Ecto neural progenitor cell (in vitro differentiated cells): ENCODE results near the gene COG8.
"Not testable (repeated sequence)": the region's sequence is repeated elsewhere in the genome, so short reads cannot be mapped to it uniquely, and the experiment has no call there.

Experiments used
- DNase-seq: peaks from one replicate; pipeline ENCODE4 v3.0.0-alpha.2; 2018; ENCODE audit warnings: low spot score

COG8 gene

DNA sequence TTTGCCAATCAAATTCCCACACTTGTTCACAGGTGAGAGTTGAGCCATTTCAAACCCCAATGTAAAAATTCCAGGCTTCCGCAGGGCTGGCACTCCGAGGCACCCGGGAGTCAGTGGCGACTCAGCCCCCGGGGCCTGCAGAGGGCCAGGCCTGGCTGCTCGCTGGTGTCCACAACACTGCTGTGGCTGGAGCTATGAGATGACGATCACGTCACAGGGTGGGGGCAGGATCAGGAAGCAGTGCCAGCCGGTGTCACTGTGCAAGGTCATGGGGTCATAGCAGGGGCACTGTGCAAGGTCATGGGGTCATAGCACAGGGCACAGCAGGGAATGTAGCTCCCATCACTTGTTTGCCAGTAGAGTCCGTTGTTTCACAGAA lies 20.5 kb downstream of the COG8 start:
- DNase-seq: no peak

DNA sequence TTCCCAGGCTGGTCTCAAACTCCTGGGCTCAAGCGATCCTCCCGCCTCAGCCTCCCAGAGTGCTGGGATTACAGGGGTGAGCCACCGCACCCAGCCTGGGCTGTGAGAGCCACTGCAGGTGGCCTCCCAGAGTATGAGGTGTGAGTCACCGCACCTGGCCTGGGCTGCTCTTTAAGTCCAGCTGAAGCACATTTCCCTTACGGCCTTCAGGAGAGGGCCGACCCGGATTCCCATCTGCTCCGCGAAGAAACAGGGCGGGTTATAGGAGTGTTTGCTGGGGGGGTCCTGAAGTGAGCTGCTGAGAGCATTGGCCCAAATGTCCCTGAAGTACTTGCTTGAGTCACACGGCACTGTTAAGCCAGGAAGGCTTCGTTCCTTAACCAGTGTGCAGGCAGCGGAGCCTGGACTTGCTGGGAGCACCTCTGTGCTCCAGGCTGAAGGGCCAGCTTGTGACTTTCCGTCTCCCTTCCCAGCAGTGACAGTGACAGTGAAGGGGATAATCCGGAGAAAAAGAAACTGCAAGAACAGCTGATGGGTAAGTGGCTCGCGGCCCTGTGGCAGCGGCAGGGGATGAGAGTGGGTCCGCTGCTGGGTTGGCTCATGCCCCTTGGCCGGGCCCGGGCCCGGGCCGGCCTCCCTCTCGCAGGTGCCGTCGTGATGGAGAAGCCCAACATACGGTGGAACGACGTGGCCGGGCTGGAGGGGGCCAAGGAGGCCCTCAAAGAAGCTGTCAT lies 21.0 kb downstream of the COG8 start:
- no peak for DNase-seq

DNA sequence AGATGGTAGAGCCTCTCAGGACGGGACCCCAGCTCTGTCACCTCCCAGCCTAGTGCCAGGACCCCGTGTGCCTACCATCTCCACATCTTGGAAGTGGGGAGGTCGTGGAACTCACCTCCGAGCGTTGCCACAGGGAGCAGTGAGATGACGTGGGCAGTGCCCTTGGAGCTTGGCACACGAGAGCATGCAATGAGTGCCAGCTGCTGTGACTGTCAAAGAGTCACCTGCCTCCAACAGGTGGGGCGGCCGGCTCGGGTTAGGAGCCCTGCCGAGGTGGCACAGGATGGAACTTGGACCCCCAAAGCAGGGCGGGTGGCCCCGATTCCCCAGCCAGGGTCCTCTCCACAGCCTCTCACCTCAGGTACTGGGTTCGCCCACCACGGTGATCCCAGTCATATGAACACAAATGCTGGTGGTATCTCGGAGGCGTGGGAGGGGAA lies 22.7 kb downstream of the COG8 start:
- DNase-seq: no peak

DNA sequence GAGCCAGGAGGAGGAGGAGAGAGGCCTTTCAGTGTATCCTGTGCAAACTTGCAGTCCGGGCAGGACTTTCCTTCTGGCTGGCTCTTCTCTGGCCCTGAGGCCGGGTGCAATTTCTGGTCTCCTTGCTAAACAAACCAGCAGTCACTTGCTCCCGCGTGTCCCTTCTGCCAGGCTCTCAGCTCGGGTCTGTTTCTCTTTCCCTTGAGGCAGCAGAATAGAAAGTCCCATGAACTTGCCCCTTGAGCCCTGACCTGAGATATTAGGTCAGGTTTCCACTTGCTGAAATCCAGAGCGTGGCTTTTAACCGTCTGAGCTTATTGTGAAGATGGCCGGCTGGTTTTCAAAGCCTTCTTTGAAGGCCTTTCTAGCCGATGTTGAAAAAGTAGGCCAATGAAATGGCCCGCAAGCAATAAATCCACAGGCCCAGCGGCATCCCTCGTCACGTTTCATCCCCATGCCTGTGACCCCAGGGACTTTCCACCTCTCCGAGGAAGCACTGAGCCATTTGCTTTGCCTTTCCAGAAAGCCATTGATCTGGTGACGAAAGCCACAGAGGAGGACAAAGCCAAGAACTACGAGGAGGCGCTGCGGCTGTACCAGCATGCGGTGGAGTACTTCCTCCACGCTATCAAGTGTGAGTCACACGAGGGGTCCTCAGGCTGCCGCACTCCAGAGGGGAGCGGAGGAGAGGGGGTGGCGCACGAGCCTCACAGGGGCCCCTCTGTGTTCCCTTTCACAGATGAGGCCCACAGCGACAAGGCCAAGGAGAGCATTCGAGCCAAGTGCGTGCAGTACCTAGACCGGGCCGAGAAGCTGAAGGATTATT lies 23.7 kb downstream of the COG8 start:
- DNase-seq: no peak

DNA sequence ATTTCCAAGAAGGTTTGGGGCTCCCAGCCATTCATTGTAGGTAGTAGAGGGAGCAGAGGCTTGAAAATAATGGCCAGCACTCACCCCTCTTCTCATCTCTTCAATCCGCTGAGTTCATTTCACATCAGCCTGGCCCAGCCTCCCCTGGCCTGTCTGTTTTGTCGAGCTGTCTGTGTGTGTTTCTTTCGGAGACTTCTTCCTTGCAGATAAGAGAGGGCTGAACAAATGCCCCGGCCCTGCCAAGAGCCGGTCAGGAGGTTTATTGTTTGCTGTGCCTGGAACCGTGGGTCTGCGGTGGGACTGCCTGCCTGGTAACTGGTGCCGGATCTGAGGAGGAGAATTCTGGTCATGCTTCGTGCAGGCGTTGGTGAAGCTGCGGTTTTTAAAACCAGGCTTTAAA lies 24.8 kb downstream of the COG8 start:
- DNase-seq: no peak

DNA sequence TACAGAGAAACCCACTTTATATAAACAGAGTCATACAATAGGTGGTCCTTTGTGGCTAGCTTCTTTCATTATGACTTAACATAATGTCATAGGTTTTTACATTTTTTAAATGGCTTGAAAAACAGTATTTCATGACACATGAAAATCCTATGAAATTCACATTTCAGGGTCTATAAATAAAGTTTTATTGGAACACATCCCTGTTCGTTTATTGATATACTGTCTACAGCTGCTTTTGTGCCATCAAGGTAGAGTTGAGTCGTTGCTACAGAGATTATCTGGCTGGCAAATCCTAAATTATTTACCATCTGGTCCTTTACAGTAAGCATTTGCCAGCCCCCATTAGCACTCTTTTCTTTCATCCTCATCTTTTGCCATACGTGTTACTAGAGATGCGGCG lies 25.9 kb downstream of the COG8 start:
- DNase-seq: no peak

DNA sequence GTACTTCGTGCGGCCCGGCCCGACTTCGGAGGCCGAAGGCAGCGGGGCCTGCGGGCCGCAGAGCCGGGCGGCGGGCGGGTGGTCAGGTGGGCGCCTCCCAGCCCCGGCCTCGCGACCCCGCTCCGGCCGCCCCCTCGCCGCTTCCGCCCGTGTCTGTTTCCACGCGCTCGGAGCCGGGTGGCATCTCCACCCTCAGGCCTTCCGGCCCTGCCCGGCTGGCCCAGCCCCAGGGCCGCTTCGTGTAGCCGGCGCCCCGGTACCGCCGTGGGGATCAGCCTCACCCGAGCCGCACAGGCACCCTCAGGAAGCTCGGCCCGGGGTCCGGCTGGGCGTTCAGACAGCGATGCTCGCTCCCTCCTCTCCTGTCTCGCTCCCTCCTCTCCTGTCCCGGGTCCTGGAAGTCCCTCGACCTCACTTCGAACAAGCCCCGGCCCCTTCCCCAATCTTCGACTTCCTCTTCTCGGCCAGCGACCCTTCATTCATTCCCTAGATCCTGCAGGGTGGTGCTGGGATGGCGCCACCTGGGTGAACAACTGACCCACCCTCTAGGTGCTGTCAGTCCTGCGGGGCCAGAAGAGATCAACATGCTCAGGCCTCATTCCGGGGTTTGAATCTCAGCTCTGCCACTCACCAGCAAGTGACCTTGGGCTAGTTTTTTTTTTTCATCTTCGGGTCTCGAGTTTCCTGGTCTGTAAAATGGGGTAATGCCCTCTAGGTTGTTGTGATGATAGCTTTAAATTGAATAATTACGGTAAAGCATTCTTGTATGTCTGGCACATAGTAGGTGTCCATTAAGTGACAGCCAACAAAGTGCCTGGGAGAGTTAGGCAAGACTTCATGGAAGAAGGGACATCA lies 27.6 kb downstream of the COG8 start:
- DNase-seq: no peak

DNA sequence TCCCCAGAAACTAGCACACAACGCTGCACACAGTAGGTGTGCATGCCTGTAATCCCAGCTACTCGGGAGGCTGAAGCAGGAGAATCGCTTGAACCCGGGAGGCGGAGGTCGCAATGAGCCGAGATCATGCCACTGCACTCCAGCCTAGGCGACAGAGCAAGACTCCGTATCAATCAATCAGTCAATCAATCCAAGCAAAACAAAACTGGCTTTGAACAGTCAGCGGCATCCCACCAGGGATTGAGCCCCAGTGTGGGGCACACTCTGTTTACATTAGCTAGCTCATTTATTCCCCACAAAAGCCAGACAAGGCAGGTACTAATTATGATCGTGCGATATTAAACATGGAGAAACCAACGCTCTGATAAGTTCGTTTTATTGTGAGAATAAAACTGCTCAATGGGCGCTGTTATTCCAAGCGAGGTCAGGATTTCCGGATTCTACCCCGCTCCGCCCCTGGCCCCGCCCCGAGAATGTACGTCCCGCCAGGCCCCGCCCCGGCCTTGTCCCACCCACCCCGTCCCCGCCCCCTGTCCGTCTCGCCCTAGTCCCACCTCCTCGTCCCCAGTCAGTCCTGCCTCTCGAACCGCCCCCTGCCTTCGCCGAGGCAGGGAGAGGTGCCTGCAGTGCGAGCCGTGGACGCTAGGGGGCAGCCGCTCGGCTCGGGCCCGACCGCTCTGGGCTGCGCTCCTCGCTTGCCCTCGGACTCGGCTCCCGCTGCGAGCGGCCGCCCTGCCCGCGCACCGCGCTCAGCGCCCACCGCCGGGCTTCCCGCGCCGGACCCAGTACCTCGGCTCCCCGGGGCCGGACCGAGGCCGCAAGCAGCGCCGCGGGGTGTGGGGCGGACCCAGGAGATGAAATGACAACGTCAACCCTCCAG lies 28.5 kb downstream of the COG8 start, which contains the start of gene VPS4A:
VPS4A (plus strand) TSS at position 698 of the 880 bp plus-strand sequence; CDS start at position 860, 162 bp downstream.
- DNase-seq: peak; percentile 98

DNA sequence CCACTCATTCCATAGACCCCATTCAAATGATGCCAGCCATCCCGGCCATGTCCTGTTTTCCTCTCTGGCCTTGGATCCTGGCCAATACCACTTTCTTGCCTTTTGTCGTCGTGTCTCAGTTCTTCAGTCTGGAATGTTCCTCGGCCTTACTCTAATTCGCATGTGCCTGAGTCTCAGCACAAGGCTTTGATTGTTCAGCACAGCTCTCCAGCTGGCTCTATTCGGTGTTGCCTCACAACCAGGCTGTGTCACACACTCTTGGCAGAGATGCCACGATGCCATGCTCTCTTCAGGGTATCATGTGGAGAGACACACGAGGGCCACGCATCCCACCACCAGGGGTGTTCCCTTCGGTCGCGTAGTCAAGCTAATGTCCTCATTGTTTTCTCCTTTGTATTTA lies 30.0 kb downstream of the COG8 start:
- no peak for DNase-seq

DNA sequence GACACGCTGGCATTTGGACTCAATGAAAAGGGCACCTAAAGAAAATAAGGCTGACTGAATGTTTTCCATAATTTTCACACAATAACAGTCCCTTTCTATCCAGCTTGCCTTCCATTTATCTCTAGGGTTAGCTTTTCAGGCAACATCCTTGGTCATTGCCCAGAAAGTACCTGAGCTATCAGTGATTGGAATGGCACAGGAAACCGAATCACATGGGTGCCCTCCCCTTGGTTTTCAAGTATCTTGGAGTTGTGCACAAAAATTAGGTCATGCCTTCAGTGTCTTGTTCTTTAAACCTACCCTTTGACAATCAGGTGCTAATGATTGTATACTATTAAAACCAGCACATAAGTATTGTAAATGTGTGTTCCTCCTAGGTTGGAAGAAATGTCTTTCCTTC lies 31.5 kb downstream of the COG8 start:
- DNase-seq: no peak

DNA sequence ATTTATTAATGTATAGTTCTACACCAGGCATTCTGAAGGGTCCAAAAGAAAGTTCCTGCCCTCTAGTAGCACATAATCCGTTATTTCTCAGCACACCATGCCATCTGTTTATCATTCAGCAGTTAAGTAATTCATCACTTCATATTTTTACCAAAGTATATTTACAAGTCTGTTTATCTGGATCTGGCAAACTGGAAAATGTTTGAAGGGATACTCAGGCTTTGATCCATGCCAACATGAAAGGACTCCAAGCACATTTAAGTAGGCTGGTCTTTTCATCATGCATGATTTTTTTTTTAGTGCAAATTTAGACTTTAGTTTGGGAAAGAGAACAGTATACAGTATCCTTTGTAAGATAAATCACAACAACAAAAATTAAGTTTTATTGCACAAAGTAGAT lies 32.3 kb downstream of the COG8 start:
- no peak for DNase-seq

DNA sequence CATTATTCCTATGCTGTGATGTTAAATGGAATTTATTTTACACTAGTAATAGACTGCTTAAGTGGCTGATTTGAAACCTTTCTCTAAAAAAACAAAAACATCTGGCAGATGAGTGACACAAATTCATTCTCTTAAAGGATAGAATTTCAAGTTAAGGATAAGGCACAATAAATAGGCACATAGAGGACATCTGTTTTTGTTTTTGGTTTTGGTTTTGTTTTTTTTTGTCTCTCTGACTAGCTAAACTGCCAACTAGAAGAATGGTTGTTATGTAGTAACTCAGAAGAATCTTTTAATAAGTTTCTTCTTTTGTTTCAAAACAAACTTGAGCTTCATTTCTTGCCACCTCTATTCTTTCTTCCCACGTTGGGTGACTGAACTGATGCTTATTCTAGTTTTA lies 33.3 kb downstream of the COG8 start:
- DNase-seq: no peak

DNA sequence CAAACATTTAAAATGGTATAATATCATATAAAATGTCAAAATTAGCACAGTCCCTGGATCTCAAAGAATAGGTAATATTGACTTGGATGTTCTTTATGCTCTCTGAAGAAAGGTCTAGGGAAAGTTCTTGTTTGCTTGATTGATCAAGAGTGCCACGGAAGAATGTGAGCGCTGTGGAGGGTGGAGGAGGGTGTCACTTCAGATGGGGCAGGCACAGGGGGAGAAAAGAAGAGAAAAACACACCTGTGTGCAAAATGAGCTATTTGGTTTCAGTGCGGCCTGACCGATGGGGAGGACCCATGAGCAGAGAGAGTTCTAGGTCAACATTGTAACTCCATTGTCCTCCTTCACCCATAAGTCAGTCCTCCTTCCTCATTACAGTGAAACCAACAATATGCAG lies 37.1 kb downstream of the COG8 start:
- DNase-seq: no peak

DNA sequence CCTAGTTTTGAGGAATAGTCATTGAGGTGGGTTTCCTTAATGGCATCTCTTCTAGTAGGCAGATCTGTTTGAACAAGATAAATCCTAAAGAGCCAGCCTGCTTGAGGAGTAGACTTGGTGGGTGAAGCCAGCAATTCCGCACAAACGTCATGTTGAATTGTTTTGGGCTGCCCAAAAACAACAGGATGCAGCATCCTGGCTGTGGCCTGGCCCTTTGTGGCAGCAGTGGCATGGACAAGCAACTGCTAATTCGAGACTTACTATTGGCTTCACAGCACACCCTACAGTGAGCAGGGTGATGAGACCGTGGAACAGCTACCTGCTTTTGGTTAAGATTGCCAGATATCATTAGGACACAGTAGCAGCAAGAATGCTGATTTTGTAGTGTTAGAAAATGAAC lies 37.5 kb downstream of the COG8 start:
- DNase-seq: no peak

DNA sequence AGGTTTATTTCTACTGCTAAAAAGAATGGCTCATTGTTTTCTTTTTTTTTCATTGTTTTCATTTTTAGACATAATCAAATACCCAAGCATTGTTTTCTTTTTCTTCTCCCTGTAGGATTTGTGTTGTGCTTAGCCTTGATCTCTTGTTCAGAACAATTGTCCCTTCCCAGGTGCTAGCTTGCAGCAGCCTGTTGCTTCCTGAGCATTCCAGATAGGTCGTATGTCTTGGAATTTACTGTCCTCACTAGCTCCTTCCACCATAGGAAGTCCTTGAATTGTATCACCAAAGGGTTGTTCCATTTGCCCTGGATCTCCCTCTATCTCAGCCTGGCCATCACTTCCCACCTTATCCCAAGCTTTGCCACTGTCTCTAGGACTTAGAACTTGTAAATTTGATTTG lies 38.2 kb downstream of the COG8 start:
- DNase-seq: no peak

DNA sequence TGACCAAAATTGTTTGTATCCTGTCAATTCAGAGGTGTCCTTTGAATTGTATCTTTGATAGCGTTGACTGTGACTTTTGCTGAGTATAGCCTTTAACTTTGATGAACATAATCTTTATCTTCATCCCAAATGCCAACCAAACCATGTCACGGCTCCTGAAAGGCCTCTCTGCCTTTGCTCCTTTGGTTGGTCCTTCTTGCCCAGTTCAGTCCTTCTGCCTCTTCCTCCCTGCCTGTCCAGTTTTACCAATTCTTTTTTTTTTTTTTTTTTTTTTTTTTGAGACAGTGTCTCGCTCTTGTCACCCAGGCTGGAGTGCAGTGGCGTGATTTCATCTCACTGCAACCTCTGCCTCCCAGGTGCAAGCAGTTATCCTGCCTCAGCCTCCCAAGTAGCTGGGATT lies 41.1 kb downstream of the COG8 start:
- DNase-seq: no peak

DNA sequence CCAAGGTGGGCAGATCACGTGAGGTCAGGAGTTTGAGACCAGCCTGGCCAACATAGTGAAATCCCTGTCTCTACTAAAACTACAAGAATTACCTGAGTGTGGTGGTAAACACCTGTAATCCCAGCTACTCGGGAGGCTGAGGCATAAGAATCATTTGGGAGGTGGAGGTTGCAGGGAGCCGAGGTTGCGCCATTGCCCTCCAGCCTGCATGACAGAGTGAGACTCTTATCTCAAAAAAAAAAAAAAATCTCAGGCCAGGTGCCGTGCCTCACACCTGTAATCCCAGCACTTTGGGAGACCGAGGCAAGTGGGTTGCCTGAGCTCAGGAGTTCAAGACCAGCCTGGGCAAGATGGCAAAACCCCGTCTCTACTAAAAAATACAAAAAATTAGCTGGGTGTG lies 42.6 kb downstream of the COG8 start:
- not testable (repeated sequence) for DNase-seq

DNA sequence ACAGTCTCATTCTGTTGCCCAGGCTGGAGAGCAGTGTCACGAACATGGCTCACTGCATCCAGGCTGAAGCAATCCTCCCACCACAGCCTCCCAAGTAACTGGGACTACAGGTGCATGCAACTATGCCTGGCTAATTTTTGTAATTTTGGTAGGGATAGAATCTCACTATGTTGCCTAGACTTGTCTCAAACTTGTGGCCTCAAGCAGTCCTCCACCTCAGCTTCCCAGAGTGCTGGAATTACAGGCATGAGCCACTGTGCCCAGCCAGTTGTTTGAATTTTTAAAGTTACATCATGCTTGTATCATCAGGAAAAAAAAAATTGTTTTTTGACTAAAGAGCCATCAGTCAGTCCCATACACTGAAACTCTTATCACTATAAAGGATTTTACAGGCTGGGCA lies 45.3 kb downstream of the COG8 start:
- DNase-seq: no peak

DNA sequence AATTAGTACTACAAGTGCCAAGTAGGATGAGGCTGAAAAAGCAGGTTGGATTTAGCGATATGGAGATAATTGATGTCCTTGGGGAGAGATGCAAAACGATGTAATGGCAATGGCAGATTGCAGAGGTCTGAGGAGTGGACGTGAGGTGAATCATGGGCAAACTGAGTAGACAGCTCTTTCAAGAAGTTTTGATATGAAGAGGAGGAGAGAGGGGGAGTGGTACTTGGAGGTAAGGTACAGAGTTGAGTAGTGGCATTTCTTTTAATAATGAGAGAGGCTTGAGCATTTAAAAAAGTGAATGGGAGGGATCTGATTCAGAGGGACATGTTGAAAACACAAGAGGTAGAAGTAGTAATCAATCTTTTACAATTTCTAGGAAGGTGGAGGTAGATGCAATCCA lies 46.0 kb downstream of the COG8 start:
- DNase-seq: no peak

DNA sequence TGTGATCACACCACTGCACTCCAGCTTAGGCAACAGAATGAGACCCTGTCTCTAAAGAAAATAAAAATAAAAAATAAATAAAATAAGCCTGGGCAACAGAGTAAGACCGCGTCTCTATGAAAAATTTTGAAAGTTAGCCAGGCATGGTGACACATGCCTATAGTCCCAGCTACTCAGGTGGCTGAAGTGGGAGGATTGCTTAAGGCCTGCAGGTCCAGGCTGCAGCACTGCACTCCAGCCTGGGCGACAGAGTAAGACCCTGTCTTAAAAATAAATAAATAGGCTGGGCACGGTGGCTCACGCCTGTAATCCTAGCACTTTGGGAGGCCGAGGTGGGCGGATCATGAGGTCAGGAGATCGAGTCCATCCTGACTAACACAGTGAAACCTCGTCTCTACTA lies 47.7 kb downstream of the COG8 start:
- DNase-seq: not testable (repeated sequence)

DNA sequence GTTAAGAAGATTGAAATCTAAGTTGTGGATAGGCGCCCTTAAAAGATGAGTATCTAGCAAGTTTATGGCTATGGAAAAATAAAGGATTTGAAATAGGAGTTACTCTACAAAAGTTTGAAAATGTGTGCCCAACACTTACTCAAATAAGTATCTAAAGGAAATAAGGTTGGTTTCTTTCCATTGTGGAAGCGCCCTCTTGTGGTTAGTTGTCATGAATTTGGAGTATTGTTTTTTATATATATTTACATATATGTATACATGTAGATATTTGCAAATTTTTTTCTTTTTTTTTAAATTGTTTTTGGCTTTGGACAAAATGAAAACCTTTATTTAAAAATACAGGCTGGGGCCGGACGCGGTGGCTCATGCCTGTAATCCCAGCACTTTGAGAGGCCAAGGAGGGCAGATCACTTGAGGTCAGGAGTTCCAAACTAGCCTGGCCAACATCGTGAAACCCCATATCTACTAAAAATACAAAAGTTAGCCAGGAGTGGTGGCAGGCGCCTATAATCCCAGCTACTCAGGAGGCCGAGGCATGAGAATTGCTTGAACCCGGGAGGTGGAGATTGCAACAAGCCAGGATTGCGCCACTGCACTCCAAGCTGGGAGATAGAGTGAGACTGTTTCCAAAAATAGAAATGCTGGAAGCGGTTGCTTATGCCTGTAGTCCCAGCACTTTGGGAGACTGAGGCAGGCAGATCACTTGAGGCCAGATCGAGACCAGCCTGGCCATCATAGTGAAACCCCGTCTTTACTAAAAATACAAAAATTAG lies 52.2 kb downstream of the COG8 start:
- no peak for DNase-seq
